ENCODE results near the gene CHMP1A.
A peak's percentile ranks its signal among the peaks of the same experiment; 100 is the strongest.
"Not testable (repeated sequence)": the region's sequence is repeated elsewhere in the genome, so short reads cannot be mapped to it uniquely, and the experiment has no call there.

CHMP1A gene

GRCh38 chr16:89691986-89692569 is 34.6 kb upstream of the CHMP1A start:
- no peak for DNase-seq (ENCODE audit: low read depth in 2 of 2)

- no peak for DNase-seq (ENCODE audit: low read depth in 2 of 2)
These were observed 33.9 kb upstream of the CHMP1A start for GRCh38 chr16:89691231-89691985.

GRCh38 chr16:89690392-89690901 is 32.9 kb upstream of the CHMP1A start:
- no peak for DNase-seq (ENCODE audit: low read depth in 2 of 2)

GRCh38 chr16:89689621-89690020 is 32.1 kb upstream of the CHMP1A start:
- not testable (repeated sequence) for DNase-seq (ENCODE audit: low read depth in 2 of 2)

- no peak for DNase-seq (ENCODE audit: low read depth in 2 of 2)
These were observed 31.6 kb upstream of the CHMP1A start for GRCh38 chr16:89689142-89689541.

GRCh38 chr16:89688395-89688794 is 30.9 kb upstream of the CHMP1A start:
- DNase-seq (ENCODE audit: low read depth in 2 of 2), result no peak

GRCh38 chr16:89687092-89687940 is 29.8 kb upstream of the CHMP1A start:
- DNase-seq (ENCODE audit: low read depth in 2 of 2), result no peak

- DNase-seq (ENCODE audit: low read depth in 2 of 2), result peak; percentile 76 to 85
These were observed 29.1 kb upstream of the CHMP1A start, which contains the start of gene CDK10 for GRCh38 chr16:89686520-89687091. Gene CDK10, plus strand, starts transcription at chr16:89686689. Its CDS starts 22 bp downstream, at chr16:89686711.

- no peak for DNase-seq (ENCODE audit: low read depth in 2 of 2)
These were observed 28.4 kb upstream of the CHMP1A start for GRCh38 chr16:89685916-89686315.

- DNase-seq (ENCODE audit: low read depth in 2 of 2), result no peak
These were observed 20.8 kb upstream of the CHMP1A start for GRCh38 chr16:89678258-89678657.

GRCh38 chr16:89672177-89672941 is 14.9 kb upstream of the CHMP1A start:
- DNase-seq (ENCODE audit: low read depth in 2 of 2), result no peak

GRCh38 chr16:89671565-89671964 is 14.1 kb upstream of the CHMP1A start:
- not testable (repeated sequence) for DNase-seq (ENCODE audit: low read depth in 2 of 2)

- DNase-seq (ENCODE audit: low read depth in 2 of 2), result no peak
These were observed 13.3 kb upstream of the CHMP1A start for GRCh38 chr16:89670496-89671431.

GRCh38 chr16:89669755-89670154 is 12.2 kb upstream of the CHMP1A start:
- DNase-seq (ENCODE audit: low read depth in 2 of 2), result no peak

- DNase-seq (ENCODE audit: low read depth in 2 of 2), result no peak
These were observed 11.3 kb upstream of the CHMP1A start for GRCh38 chr16:89668790-89669158.

GRCh38 chr16:89667633-89668032 is 10.1 kb upstream of the CHMP1A start:
- no peak for DNase-seq (ENCODE audit: low read depth in 2 of 2)

GRCh38 chr16:89667000-89667399 is 9.5 kb upstream of the CHMP1A start:
- DNase-seq (ENCODE audit: low read depth in 2 of 2), result not testable (repeated sequence)

- not testable (repeated sequence) for DNase-seq (ENCODE audit: low read depth in 2 of 2)
These were observed 6.7 kb upstream of the CHMP1A start for GRCh38 chr16:89664238-89664637.

GRCh38 chr16:89661215-89661614 is 3.7 kb upstream of the CHMP1A start:
- DNase-seq (ENCODE audit: low read depth in 2 of 2), result no peak

- no peak for DNase-seq (ENCODE audit: low read depth in 2 of 2)
These were observed 2.6 kb upstream of the CHMP1A start for GRCh38 chr16:89660146-89660545.

Data from stimulated activated CD4-positive, alpha-beta T cell treated with anti-CD3 and anti-CD28 coated beads, Interleukin-15, amount 100 ng/mL, for 48 hours (primary cell).